Measurements from ENCODE around the gene ADH4. TPM values are rescaled to one million over a fixed set of nuclear protein-coding genes. Genes with fewer than 3 reads are reported as not detected.

Gene ADH4
- total RNA-seq, 1 experiment from 2014 or later, result 0.25 TPM

DNA sequence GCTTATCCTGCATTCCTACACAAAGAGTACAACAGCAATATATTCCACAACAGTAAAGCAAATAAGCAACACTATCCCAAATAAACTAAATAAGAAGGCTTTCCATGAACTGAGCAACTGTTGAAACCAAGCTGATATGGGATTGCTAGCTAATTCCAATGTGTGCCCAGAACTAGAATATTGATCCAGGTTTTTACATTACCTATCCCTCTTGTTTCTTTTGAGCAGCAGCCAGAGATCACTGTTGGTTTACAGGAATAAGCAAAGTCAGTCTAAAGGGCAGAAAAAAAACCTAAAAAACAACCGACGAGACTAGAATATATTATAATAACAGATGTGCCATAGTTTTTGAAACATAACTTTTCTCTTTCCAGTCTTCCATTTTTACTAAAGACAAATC is 22.4 kb upstream of the ADH4 start:
- DNase-seq (ENCODE audit: low read depth, low spot score), result no peak
- H2AFZ ChIP-seq (ENCODE audit: low read depth, low read length, poor library complexity, severe bottlenecking), result no peak overlapping the region
- ChIA-PET POLR2A (no interaction called here), RAD21 (ENCODE audit: low non-redundant PET in 1 of 2, low total read pairs in 2 of 2, uncharacterized antibody in 2 of 2, unreplicated experiment in 2 of 2) (no interaction called here), CTCF (no interaction called here)
- no peaks in the 10 kb centered on the region for H3K36me3 ChIP-seq (ENCODE audit: control insufficient read depth in 1 of 2, insufficient read depth in 2 of 2, low read length in 2 of 2)
- no peaks in the 10 kb centered on the region for H3K9me3 ChIP-seq (ENCODE audit: control insufficient read depth in 1 of 2, insufficient read depth in 1 of 2, low read depth in 1 of 2, low read length in 2 of 2)
- H3K4me3 ChIP-seq (replicated peaks in 1 of 2; ENCODE audit: low read depth in 1 of 2, low read length in 2 of 2), result no peak overlapping the region
- H3K79me2 ChIP-seq (ENCODE audit: insufficient read depth, low read length), result no peaks in the 10 kb centered on the region
- no peak overlapping the region for H3K9ac ChIP-seq (ENCODE audit: low read length)
- no peaks in the 10 kb centered on the region for H3K27me3 ChIP-seq (ENCODE audit: insufficient read depth, low read length)
- TF ChIP-seq, protein P1, sequence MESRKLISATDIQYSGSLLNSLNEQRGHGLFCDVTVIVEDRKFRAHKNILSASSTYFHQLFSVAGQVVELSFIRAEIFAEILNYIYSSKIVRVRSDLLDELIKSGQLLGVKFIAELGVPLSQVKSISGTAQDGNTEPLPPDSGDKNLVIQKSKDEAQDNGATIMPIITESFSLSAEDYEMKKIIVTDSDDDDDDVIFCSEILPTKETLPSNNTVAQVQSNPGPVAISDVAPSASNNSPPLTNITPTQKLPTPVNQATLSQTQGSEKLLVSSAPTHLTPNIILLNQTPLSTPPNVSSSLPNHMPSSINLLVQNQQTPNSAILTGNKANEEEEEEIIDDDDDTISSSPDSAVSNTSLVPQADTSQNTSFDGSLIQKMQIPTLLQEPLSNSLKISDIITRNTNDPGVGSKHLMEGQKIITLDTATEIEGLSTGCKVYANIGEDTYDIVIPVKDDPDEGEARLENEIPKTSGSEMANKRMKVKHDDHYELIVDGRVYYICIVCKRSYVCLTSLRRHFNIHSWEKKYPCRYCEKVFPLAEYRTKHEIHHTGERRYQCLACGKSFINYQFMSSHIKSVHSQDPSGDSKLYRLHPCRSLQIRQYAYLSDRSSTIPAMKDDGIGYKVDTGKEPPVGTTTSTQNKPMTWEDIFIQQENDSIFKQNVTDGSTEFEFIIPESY (IDR thresholded peaks at IDR 0.05; ENCODE audit: extremely low read depth, insufficient replicate concordance, low read length), result no peak
- TF ChIP-seq, protein P2, sequence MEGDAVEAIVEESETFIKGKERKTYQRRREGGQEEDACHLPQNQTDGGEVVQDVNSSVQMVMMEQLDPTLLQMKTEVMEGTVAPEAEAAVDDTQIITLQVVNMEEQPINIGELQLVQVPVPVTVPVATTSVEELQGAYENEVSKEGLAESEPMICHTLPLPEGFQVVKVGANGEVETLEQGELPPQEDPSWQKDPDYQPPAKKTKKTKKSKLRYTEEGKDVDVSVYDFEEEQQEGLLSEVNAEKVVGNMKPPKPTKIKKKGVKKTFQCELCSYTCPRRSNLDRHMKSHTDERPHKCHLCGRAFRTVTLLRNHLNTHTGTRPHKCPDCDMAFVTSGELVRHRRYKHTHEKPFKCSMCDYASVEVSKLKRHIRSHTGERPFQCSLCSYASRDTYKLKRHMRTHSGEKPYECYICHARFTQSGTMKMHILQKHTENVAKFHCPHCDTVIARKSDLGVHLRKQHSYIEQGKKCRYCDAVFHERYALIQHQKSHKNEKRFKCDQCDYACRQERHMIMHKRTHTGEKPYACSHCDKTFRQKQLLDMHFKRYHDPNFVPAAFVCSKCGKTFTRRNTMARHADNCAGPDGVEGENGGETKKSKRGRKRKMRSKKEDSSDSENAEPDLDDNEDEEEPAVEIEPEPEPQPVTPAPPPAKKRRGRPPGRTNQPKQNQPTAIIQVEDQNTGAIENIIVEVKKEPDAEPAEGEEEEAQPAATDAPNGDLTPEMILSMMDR (IDR thresholded peaks at IDR 0.05 in 2 of 3, conservative IDR thresholded peaks at IDR 0.05 in 1 of 3; ENCODE audit: borderline replicate concordance in 1 of 3, insufficient read depth in 1 of 3, low read depth in 2 of 3, low read length in 2 of 3), result no peak
- TF ChIP-seq EZH2phosphoT487 (IDR thresholded peaks at IDR 0.05; ENCODE audit: borderline replicate concordance), result no peak
- no peak for TF ChIP-seq SIN3A (IDR thresholded peaks at IDR 0.05; ENCODE audit: low read depth)
- TF ChIP-seq SP1 (IDR thresholded peaks at IDR 0.05; ENCODE audit: low read depth), result no peak
- TF ChIP-seq SRF (IDR thresholded peaks at IDR 0.05; ENCODE audit: low read depth), result no peak
- no peak for TF ChIP-seq CBX3 (IDR thresholded peaks at IDR 0.05; ENCODE audit: low read depth)
- TF ChIP-seq JUND (IDR thresholded peaks at IDR 0.05), result no peak
- no peak for TF ChIP-seq FOSL1 (IDR thresholded peaks at IDR 0.05; ENCODE audit: low read depth)
- TF ChIP-seq ZNF274 (IDR thresholded peaks at IDR 0.05; ENCODE audit: low read depth, low read length), result no peak
- TF ChIP-seq EZH2 (IDR thresholded peaks at IDR 0.05), result no peak
- no peak for TF ChIP-seq POLR2A (IDR thresholded peaks at IDR 0.05; ENCODE audit: borderline replicate concordance, extremely low read depth, insufficient read depth, insufficient read length)
- intact Hi-C loops (cut with micrococcal nuclease), result no loop called here
- no peaks in the 10 kb centered on the region for H4K20me1 ChIP-seq (ENCODE audit: insufficient read depth)
- no peak overlapping the region for H3K4me2 ChIP-seq (ENCODE audit: low read length)
- H3K4me1 ChIP-seq (ENCODE audit: control insufficient read depth in 1 of 2, insufficient read depth in 2 of 2, low read length in 2 of 2), result no peaks in the 10 kb centered on the region
- no TSS peak for BruUV-seq (replicated peaks)
- no peak overlapping the region for H3K27ac ChIP-seq (ENCODE audit: low read depth, low read length)
- H3K9me2 ChIP-seq (ENCODE audit: insufficient read depth), result peaks cover 3% of the 10 kb centered on the region; the same call in 1 of the 2 replicates
- no peak for ATAC-seq
